ENCODE measurements around the gene CHCHD3.

CHCHD3 gene

GRCh38 chr7:132996581-132997242 lies 85.2 kb downstream of the CHCHD3 start (continued):
- TF ChIP-seq ZNF112 (tag by site-specific recombination; IDR thresholded peaks at IDR 0.05) (no peak), KLF9 (tag by site-specific recombination; IDR thresholded peaks at IDR 0.05; ENCODE audit: low read depth) (no peak), ZNF426 (tag by site-specific recombination; IDR thresholded peaks at IDR 0.05) (no peak), ZNF843 (tag by site-specific recombination; IDR thresholded peaks at IDR 0.05) (no peak), ZNF132 (tag by site-specific recombination; IDR thresholded peaks at IDR 0.05; ENCODE audit: borderline replicate concordance) (no peak), SP7 (tag by site-specific recombination; IDR thresholded peaks at IDR 0.05) (no peak), ZNF350 (tag by site-specific recombination; IDR thresholded peaks at IDR 0.05) (no peak), ZNF777 (tag by site-specific recombination; IDR thresholded peaks at IDR 0.05; ENCODE audit: borderline replicate concordance) (no peak), OVOL3 (tag by site-specific recombination; IDR thresholded peaks at IDR 0.05) (no peak), ZBTB48 (tag by site-specific recombination; IDR thresholded peaks at IDR 0.05) (no peak), TRIM28 (IDR thresholded peaks at IDR 0.05; ENCODE audit: borderline replicate concordance, low read length) (0 out of 2 replicates have a peak, but pooled peaks have one; percentile 18), ZNF830 (tag by site-specific recombination; IDR thresholded peaks at IDR 0.05; ENCODE audit: low read depth) (no peak), ZNF600 (tag by site-specific recombination; IDR thresholded peaks at IDR 0.05) (0 out of 2 replicates have a peak, but pooled peaks have one; percentile 22), ZNF76 (tag by site-specific recombination; IDR thresholded peaks at IDR 0.05; ENCODE audit: borderline replicate concordance, low read depth) (no peak)
- TF ChIP-seq, protein P1, sequence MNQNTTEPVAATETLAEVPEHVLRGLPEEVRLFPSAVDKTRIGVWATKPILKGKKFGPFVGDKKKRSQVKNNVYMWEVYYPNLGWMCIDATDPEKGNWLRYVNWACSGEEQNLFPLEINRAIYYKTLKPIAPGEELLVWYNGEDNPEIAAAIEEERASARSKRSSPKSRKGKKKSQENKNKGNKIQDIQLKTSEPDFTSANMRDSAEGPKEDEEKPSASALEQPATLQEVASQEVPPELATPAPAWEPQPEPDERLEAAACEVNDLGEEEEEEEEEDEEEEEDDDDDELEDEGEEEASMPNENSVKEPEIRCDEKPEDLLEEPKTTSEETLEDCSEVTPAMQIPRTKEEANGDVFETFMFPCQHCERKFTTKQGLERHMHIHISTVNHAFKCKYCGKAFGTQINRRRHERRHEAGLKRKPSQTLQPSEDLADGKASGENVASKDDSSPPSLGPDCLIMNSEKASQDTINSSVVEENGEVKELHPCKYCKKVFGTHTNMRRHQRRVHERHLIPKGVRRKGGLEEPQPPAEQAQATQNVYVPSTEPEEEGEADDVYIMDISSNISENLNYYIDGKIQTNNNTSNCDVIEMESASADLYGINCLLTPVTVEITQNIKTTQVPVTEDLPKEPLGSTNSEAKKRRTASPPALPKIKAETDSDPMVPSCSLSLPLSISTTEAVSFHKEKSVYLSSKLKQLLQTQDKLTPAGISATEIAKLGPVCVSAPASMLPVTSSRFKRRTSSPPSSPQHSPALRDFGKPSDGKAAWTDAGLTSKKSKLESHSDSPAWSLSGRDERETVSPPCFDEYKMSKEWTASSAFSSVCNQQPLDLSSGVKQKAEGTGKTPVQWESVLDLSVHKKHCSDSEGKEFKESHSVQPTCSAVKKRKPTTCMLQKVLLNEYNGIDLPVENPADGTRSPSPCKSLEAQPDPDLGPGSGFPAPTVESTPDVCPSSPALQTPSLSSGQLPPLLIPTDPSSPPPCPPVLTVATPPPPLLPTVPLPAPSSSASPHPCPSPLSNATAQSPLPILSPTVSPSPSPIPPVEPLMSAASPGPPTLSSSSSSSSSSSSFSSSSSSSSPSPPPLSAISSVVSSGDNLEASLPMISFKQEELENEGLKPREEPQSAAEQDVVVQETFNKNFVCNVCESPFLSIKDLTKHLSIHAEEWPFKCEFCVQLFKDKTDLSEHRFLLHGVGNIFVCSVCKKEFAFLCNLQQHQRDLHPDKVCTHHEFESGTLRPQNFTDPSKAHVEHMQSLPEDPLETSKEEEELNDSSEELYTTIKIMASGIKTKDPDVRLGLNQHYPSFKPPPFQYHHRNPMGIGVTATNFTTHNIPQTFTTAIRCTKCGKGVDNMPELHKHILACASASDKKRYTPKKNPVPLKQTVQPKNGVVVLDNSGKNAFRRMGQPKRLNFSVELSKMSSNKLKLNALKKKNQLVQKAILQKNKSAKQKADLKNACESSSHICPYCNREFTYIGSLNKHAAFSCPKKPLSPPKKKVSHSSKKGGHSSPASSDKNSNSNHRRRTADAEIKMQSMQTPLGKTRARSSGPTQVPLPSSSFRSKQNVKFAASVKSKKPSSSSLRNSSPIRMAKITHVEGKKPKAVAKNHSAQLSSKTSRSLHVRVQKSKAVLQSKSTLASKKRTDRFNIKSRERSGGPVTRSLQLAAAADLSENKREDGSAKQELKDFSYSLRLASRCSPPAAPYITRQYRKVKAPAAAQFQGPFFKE (tag by site-specific recombination; IDR thresholded peaks at IDR 0.05; ENCODE audit: borderline replicate concordance), result no peak
- TF ChIP-seq, protein P2, sequence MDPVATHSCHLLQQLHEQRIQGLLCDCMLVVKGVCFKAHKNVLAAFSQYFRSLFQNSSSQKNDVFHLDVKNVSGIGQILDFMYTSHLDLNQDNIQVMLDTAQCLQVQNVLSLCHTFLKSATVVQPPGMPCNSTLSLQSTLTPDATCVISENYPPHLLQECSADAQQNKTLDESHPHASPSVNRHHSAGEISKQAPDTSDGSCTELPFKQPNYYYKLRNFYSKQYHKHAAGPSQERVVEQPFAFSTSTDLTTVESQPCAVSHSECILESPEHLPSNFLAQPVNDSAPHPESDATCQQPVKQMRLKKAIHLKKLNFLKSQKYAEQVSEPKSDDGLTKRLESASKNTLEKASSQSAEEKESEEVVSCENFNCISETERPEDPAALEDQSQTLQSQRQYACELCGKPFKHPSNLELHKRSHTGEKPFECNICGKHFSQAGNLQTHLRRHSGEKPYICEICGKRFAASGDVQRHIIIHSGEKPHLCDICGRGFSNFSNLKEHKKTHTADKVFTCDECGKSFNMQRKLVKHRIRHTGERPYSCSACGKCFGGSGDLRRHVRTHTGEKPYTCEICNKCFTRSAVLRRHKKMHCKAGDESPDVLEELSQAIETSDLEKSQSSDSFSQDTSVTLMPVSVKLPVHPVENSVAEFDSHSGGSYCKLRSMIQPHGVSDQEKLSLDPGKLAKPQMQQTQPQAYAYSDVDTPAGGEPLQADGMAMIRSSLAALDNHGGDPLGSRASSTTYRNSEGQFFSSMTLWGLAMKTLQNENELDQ (tag by site-specific recombination; IDR thresholded peaks at IDR 0.05; ENCODE audit: low read depth), result no peak
- TF ChIP-seq, protein P3, sequence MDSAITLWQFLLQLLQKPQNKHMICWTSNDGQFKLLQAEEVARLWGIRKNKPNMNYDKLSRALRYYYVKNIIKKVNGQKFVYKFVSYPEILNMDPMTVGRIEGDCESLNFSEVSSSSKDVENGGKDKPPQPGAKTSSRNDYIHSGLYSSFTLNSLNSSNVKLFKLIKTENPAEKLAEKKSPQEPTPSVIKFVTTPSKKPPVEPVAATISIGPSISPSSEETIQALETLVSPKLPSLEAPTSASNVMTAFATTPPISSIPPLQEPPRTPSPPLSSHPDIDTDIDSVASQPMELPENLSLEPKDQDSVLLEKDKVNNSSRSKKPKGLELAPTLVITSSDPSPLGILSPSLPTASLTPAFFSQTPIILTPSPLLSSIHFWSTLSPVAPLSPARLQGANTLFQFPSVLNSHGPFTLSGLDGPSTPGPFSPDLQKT (IDR thresholded peaks at IDR 0.05; ENCODE audit: borderline replicate concordance, low read depth, low read length), result no peak
